GM23338 (cell line): ENCODE data around the gene ZNF594.
"Not testable (repeated sequence)": the region's sequence is repeated elsewhere in the genome, so short reads cannot be mapped to it uniquely, and the experiment has no call there.

ENCODE experiments used
- CREB1 ChIP-seq: fragments of 250-450 bp; sonication (Bioruptor Pico); IDR thresholded peaks from 2 replicates; pipeline ENCODE4 v1.5.0; 2020; ENCODE audit warnings: low read depth, mild to moderate bottlenecking, moderate library complexity
- ETS1 ChIP-seq: IDR thresholded peaks from 2 replicates; pipeline ENCODE4 v1.6.1; 2016; ENCODE audit warnings: antibody characterized with exemption
- EZH2 ChIP-seq: fragments of 200-600 bp; sonication (generic); IDR thresholded peaks from one replicate; pipeline ENCODE4 v1.8.0; 2017; ENCODE audit warnings: antibody characterized with exemption, mild to moderate bottlenecking, low read depth; ENCODE audit not compliant: unreplicated experiment
- EZH2phosphoT487 ChIP-seq: fragments of 200-600 bp; sonication (generic); IDR thresholded peaks from one replicate; pipeline ENCODE4 v1.8.1; 2018; ENCODE audit warnings: antibody characterized with exemption; ENCODE audit not compliant: unreplicated experiment
- JUNB ChIP-seq: IDR thresholded peaks from one replicate; pipeline ENCODE4 v1.6.1; 2016; ENCODE audit warnings: antibody characterized with exemption; ENCODE audit not compliant: unreplicated experiment
- NANOG ChIP-seq: IDR thresholded peaks from 2 replicates; pipeline ENCODE4 v1.6.1; 2016; ENCODE audit warnings: antibody characterized with exemption, borderline replicate concordance
- POLR2AphosphoS5 ChIP-seq: IDR thresholded peaks from 2 replicates; pipeline ENCODE4 v1.6.1; 2016; ENCODE audit warnings: antibody characterized with exemption, low read depth
- STAT1 ChIP-seq: IDR thresholded peaks from one replicate; pipeline ENCODE4 v1.6.1; 2016; ENCODE audit warnings: antibody characterized with exemption; ENCODE audit not compliant: unreplicated experiment
- ZNF114 ChIP-seq: fragments of 250-450 bp; sonication (Bioruptor Pico); IDR thresholded peaks from 2 replicates; pipeline ENCODE4 v1.5.0; 2020; ENCODE audit warnings: mild to moderate bottlenecking, moderate library complexity
- ZNF331 ChIP-seq: fragments of 250-450 bp; sonication (Bioruptor Pico); IDR thresholded peaks from 2 replicates; pipeline ENCODE4 v1.5.0; 2020; ENCODE audit warnings: low read depth, mild to moderate bottlenecking, moderate library complexity
- ZNF462 ChIP-seq: fragments of 250-450 bp; sonication (Bioruptor Pico); IDR thresholded peaks from 2 replicates; pipeline ENCODE4 v1.5.0; 2020; ENCODE audit warnings: mild to moderate bottlenecking, moderate library complexity
- TF ChIP-seq, protein P1 (sequence below), 2 experiments: fragments of 200-600 bp in 1 of 2; sonication (generic) in 1 of 2; conservative IDR thresholded peaks; 2 replicates each; pipeline versions ENCODE4 v1.5.1 to v1.6.1; 2016 to 2017; ENCODE audit warnings: antibody characterized with exemption in 2 of 2, low read depth in 2 of 2, mild to moderate bottlenecking in 2 of 2, moderate library complexity in 1 of 2
- TF ChIP-seq, protein P2 (sequence below): IDR thresholded peaks from one replicate; pipeline ENCODE4 v1.6.1; 2018; ENCODE audit warnings: antibody characterized with exemption; ENCODE audit not compliant: unreplicated experiment

DNA sequence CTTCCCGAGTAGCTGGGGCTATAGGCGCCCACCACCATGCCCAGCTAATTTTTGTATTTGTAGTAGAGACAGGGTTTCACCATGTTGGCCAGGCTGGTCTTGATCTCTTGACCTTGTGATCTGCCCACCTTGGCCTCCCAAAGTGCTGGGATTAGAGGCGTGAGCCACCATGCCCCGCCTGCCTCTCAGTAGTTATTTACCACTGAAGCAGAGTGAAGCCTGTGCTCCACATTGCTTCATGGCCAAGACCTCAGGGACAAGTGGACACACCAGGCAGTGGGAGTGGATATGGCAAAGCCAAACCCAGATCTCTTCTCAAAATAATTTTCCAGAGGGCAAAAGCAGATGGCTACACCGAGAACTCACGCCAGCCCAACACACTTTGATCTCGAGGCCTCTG lies 41.8 kb upstream of the ZNF594 start:
- TF ChIP-seq NANOG; EZH2; POLR2AphosphoS5; JUNB; EZH2phosphoT487; CREB1 (CRISPR knock-in tag); ZNF331 (CRISPR knock-in tag); ETS1; ZNF462 (CRISPR knock-in tag); ZNF114 (CRISPR knock-in tag); STAT1: not testable (repeated sequence)
- TF ChIP-seq, protein P1, sequence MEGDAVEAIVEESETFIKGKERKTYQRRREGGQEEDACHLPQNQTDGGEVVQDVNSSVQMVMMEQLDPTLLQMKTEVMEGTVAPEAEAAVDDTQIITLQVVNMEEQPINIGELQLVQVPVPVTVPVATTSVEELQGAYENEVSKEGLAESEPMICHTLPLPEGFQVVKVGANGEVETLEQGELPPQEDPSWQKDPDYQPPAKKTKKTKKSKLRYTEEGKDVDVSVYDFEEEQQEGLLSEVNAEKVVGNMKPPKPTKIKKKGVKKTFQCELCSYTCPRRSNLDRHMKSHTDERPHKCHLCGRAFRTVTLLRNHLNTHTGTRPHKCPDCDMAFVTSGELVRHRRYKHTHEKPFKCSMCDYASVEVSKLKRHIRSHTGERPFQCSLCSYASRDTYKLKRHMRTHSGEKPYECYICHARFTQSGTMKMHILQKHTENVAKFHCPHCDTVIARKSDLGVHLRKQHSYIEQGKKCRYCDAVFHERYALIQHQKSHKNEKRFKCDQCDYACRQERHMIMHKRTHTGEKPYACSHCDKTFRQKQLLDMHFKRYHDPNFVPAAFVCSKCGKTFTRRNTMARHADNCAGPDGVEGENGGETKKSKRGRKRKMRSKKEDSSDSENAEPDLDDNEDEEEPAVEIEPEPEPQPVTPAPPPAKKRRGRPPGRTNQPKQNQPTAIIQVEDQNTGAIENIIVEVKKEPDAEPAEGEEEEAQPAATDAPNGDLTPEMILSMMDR (conservative IDR thresholded peaks at IDR 0.05; ENCODE audit: low read depth in 2 of 2): not testable (repeated sequence)
- TF ChIP-seq, protein P2, sequence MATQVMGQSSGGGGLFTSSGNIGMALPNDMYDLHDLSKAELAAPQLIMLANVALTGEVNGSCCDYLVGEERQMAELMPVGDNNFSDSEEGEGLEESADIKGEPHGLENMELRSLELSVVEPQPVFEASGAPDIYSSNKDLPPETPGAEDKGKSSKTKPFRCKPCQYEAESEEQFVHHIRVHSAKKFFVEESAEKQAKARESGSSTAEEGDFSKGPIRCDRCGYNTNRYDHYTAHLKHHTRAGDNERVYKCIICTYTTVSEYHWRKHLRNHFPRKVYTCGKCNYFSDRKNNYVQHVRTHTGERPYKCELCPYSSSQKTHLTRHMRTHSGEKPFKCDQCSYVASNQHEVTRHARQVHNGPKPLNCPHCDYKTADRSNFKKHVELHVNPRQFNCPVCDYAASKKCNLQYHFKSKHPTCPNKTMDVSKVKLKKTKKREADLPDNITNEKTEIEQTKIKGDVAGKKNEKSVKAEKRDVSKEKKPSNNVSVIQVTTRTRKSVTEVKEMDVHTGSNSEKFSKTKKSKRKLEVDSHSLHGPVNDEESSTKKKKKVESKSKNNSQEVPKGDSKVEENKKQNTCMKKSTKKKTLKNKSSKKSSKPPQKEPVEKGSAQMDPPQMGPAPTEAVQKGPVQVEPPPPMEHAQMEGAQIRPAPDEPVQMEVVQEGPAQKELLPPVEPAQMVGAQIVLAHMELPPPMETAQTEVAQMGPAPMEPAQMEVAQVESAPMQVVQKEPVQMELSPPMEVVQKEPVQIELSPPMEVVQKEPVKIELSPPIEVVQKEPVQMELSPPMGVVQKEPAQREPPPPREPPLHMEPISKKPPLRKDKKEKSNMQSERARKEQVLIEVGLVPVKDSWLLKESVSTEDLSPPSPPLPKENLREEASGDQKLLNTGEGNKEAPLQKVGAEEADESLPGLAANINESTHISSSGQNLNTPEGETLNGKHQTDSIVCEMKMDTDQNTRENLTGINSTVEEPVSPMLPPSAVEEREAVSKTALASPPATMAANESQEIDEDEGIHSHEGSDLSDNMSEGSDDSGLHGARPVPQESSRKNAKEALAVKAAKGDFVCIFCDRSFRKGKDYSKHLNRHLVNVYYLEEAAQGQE: not testable (repeated sequence)
